ENCODE data around the gene RNASE8. TPM values are rescaled to one million over a fixed set of nuclear protein-coding genes. Genes with fewer than 3 reads are reported as not detected.

Gene RNASE8
- total RNA-seq, 1 donor from 2014 or later, result not detected

GRCh38 chr14:21077672-21078071 is 20.1 kb downstream of the RNASE8 start:
- Mint-ChIP-seq H3K27me3 (ENCODE audit: unreplicated experiment) (peaks cover 13% of the 10 kb centered on the region), H3K36me3 (ENCODE audit: low read depth, unreplicated experiment) (peaks cover 29% of the 10 kb centered on the region), H3K9me3 (ENCODE audit: unreplicated experiment) (no peaks in the 10 kb centered on the region), H3K4me1 (ENCODE audit: unreplicated experiment) (no peaks in the 10 kb centered on the region), H3K4me3 (ENCODE audit: unreplicated experiment) (no peak overlapping the region), H3K27ac (ENCODE audit: unreplicated experiment) (peak overlapping the region; percentile 30)
- DNase-seq (ENCODE audit: low spot score), result no peak
- TF ChIP-seq CTCF (IDR thresholded peaks at IDR 0.05; ENCODE audit: unreplicated experiment), result no peak

GRCh38 chr14:21078287-21078686 is 20.7 kb downstream of the RNASE8 start:
- no peak for TF ChIP-seq CTCF (IDR thresholded peaks at IDR 0.05; ENCODE audit: unreplicated experiment)
- Mint-ChIP-seq H3K4me3 (ENCODE audit: unreplicated experiment) (no peak overlapping the region), H3K9me3 (ENCODE audit: unreplicated experiment) (no peaks in the 10 kb centered on the region), H3K4me1 (ENCODE audit: unreplicated experiment) (no peaks in the 10 kb centered on the region), H3K27ac (ENCODE audit: unreplicated experiment) (no peak overlapping the region), H3K27me3 (ENCODE audit: unreplicated experiment) (peaks cover 14% of the 10 kb centered on the region), H3K36me3 (ENCODE audit: low read depth, unreplicated experiment) (peaks cover 32% of the 10 kb centered on the region)
- DNase-seq (ENCODE audit: low spot score), result no peak

GRCh38 chr14:21078726-21079125 is 21.1 kb downstream of the RNASE8 start:
- Mint-ChIP-seq H3K4me3 (ENCODE audit: unreplicated experiment) (no peak overlapping the region), H3K9me3 (ENCODE audit: unreplicated experiment) (no peaks in the 10 kb centered on the region), H3K4me1 (ENCODE audit: unreplicated experiment) (no peaks in the 10 kb centered on the region), H3K27me3 (ENCODE audit: unreplicated experiment) (peaks cover 12% of the 10 kb centered on the region), H3K36me3 (ENCODE audit: low read depth, unreplicated experiment) (peaks cover 29% of the 10 kb centered on the region), H3K27ac (ENCODE audit: unreplicated experiment) (no peak overlapping the region)
- no peak for TF ChIP-seq CTCF (IDR thresholded peaks at IDR 0.05; ENCODE audit: unreplicated experiment)
- DNase-seq (ENCODE audit: low spot score), result no peak

- Mint-ChIP-seq H3K4me1 (ENCODE audit: unreplicated experiment) (peaks cover 7% of the 10 kb centered on the region), H3K4me3 (ENCODE audit: unreplicated experiment) (no peak overlapping the region), H3K9me3 (ENCODE audit: unreplicated experiment) (no peaks in the 10 kb centered on the region), H3K27ac (ENCODE audit: unreplicated experiment) (no peak overlapping the region), H3K27me3 (ENCODE audit: unreplicated experiment) (peaks cover 22% of the 10 kb centered on the region), H3K36me3 (ENCODE audit: low read depth, unreplicated experiment) (peaks cover 28% of the 10 kb centered on the region)
- TF ChIP-seq CTCF (IDR thresholded peaks at IDR 0.05; ENCODE audit: unreplicated experiment), result no peak
- DNase-seq (ENCODE audit: low spot score), result no peak
Measured at GRCh38 chr14:21081521-21082142, 24.0 kb downstream of the RNASE8 start.

- H3K36me3 Mint-ChIP-seq (ENCODE audit: low read depth, unreplicated experiment), result peaks cover 25% of the 10 kb centered on the region
- peaks cover 27% of the 10 kb centered on the region for H3K27me3 Mint-ChIP-seq (ENCODE audit: unreplicated experiment)
- DNase-seq (ENCODE audit: low spot score), result no peak
- peak overlapping the region; percentile 38 for H3K27ac Mint-ChIP-seq (ENCODE audit: unreplicated experiment)
- no peaks in the 10 kb centered on the region for H3K9me3 Mint-ChIP-seq (ENCODE audit: unreplicated experiment)
- peaks cover 19% of the 10 kb centered on the region for H3K4me1 Mint-ChIP-seq (ENCODE audit: unreplicated experiment)
- no peak for TF ChIP-seq CTCF (IDR thresholded peaks at IDR 0.05; ENCODE audit: unreplicated experiment)
- no peak overlapping the region for H3K4me3 Mint-ChIP-seq (ENCODE audit: unreplicated experiment)
Measured at GRCh38 chr14:21083565-21084325, 26.1 kb downstream of the RNASE8 start.

Data from endothelial cell (in vitro differentiated cells).